ENCODE results near the gene CDH23.

The CDH23 gene

DNA sequence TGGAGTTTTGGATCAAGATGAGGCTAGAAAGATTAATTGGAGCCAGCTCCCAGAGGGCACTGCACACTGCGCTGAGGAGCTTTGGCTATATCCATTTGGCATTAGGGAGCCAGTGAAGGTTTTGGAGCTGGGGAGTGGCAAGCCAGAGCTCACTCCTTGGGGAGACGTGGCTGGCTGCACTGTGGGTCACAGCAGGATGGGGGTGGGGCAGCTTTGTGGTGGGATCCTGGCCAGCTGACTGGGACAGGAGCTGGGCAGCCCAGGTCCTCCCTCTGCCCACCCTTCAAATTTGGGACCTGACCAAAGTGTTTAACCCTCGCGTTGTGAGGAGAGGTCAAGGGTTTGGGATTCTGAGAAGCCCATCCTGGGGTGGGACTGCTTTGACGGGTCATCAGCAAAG, 317.9 kb downstream of the CDH23 start:
- ChIA-PET POLR2A (no interaction called here), CTCF (interaction anchor here (0.7 to 4.4 kb wide), 4 partner anchors 9 to 58 kb away, joined by 3 to 29 read pairs (median 4); no protein-coding TSS in a partner anchor)
- TF ChIP-seq, protein P1, sequence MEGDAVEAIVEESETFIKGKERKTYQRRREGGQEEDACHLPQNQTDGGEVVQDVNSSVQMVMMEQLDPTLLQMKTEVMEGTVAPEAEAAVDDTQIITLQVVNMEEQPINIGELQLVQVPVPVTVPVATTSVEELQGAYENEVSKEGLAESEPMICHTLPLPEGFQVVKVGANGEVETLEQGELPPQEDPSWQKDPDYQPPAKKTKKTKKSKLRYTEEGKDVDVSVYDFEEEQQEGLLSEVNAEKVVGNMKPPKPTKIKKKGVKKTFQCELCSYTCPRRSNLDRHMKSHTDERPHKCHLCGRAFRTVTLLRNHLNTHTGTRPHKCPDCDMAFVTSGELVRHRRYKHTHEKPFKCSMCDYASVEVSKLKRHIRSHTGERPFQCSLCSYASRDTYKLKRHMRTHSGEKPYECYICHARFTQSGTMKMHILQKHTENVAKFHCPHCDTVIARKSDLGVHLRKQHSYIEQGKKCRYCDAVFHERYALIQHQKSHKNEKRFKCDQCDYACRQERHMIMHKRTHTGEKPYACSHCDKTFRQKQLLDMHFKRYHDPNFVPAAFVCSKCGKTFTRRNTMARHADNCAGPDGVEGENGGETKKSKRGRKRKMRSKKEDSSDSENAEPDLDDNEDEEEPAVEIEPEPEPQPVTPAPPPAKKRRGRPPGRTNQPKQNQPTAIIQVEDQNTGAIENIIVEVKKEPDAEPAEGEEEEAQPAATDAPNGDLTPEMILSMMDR (IDR thresholded peaks at IDR 0.05; ENCODE audit: insufficient read depth, low read length, missing control alignments): no peak
- no peak overlapping the region for H3K4me3 ChIP-seq (ENCODE audit: low read depth, low read length)
- no peak for DNase-seq (ENCODE audit: low read depth, low spot score)

DNA sequence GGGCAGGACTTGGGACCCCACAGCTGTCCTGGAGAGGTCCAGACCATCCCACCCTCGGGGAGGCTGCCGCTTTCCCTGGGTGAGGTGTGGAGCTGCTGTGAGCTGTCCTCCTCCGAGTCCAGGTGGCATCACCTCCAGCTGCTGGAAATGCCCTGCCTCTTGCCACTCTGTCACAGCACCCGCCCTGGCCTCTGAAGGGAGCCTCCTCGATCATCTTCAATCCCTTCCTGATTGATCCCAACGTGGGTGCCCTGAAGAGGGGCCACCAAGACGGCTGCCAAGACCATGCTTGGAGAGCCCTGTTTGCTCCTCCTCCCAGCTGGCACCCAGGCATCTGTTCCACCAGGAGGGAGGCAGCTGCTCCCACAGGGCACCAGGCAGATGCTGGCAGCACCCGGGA, 318.3 kb downstream of the CDH23 start:
- no peak for DNase-seq (ENCODE audit: low read depth, low spot score)
- CTCF ChIA-PET: interaction anchor here (1.1 to 4.4 kb wide), 4 partner anchors 8 to 58 kb away, joined by 3 to 29 read pairs (median 4); no protein-coding TSS in a partner anchor
- POLR2A ChIA-PET: no interaction called here
- H3K4me3 ChIP-seq (ENCODE audit: low read depth, low read length): no peak overlapping the region
- TF ChIP-seq, protein P1 (IDR thresholded peaks at IDR 0.05; ENCODE audit: insufficient read depth, low read length, missing control alignments): no peak

DNA sequence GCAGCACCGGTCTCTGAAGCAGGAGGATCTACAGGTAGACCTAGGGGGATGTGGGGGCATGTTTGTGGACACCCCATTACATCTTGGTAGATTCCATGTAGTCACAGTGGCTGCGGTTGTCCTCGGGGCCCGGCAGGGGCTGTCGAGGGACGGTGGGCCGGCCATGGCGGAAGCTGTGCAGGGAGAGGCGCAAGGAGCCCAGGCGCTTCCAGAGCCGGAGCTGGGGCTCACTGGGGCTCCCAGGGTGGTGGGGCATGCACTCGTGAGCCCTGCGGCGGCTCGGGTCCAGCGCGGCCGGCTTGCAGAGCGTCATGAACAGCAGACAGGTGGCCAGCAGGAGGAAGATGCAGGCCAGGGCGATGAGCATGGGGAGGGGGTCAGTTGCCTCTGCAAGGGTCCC, 319.1 kb downstream of the CDH23 start:
- no peak overlapping the region for H3K4me3 ChIP-seq (ENCODE audit: low read depth, low read length)
- no peak for DNase-seq (ENCODE audit: low read depth, low spot score)
- TF ChIP-seq, protein P1 (IDR thresholded peaks at IDR 0.05; ENCODE audit: insufficient read depth, low read length, missing control alignments): no peak
- CTCF ChIA-PET: interaction anchor here (1.3 to 2.3 kb wide), 3 partner anchors 10 to 19 kb away, joined by 3 to 11 read pairs (median 8); no protein-coding TSS in a partner anchor
- POLR2A ChIA-PET: no interaction called here

DNA sequence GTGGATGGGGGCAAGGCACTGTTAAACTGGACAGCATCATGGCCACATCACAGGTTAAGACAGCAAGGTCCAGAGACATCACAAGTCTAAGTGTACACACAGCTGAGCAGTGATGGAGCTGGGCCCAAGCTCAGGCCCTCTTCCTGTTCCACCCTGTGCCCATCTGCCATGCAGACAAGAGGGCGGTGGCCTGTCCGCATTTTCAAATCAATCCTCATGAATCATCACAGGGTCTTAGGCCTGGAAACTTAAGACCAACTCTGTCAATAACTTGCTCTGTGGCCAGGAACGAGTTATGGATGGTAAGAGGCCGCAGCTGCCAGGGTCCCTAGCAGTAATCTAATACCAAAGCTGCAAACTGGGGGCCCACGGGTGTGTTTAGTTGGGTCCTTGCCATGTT, 319.7 kb downstream of the CDH23 start:
- H3K4me3 ChIP-seq (ENCODE audit: low read depth, low read length): no peak overlapping the region
- POLR2A ChIA-PET: no interaction called here
- DNase-seq (ENCODE audit: low read depth, low spot score): no peak
- CTCF ChIA-PET: interaction anchor here (1.2 to 2.3 kb wide), 4 partner anchors 10 to 180 kb away, joined by 3 to 11 read pairs (median 6); no protein-coding TSS in a partner anchor
- TF ChIP-seq, protein P1 (IDR thresholded peaks at IDR 0.05; ENCODE audit: insufficient read depth, low read length, missing control alignments): no peak

DNA sequence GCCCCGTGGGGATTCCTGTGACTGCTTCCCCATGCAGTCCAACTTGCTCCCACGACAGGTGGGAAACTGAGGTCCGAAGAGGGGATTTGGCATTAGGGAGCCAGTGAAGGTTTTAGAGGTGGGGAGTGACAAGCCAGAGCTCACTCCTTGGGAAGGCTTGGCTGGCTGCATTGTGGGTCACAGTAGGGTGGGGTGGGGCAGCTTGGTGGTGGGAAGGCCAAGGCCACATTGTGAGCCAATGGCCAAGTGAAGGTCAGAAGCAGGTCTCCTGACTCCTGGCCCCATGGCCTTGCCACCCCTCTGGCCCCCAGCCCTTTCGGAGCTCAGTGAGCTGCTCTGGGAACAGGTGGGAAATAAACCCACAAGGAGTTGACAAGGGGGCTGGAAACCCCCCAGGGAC, 320.3 kb downstream of the CDH23 start:
- ChIA-PET POLR2A (no interaction called here), CTCF (interaction anchor here (1.1 to 2.3 kb wide), 5 partner anchors 11 to 179 kb away, joined by 3 to 11 read pairs (median 4); no protein-coding TSS in a partner anchor)
- no peak overlapping the region for H3K4me3 ChIP-seq (ENCODE audit: low read depth, low read length)
- TF ChIP-seq, protein P1 (IDR thresholded peaks at IDR 0.05; ENCODE audit: insufficient read depth, low read length, missing control alignments): no peak
- no peak for DNase-seq (ENCODE audit: low read depth, low spot score)

DNA sequence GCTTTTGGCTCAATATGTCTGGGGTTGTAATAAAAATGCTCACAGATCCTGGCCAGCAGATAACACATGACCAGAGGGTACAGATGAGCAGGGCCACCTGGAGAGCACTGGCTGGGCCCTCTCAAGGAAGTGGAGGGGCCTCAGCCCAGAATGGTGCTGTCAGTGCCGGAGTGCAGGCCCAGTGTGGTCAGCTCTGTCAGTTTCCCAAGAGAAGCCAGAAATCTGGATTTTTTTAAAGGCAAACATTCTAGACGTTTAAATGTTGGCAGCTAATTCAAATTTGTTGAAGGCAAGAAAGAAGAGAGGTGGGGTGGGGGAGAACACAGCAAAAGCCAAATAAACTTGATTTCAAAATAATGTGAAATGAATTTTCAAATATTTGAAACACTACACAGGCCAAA, 320.8 kb downstream of the CDH23 start:
- H3K4me3 ChIP-seq (ENCODE audit: low read depth, low read length): no peak overlapping the region
- ChIA-PET POLR2A (no interaction called here), CTCF (interaction anchor here (0.8 to 2.3 kb wide), 5 partner anchors 10 to 179 kb away, joined by 3 to 11 read pairs (median 3); no protein-coding TSS in a partner anchor)
- DNase-seq (ENCODE audit: low read depth, low spot score): no peak
- TF ChIP-seq, protein P1 (IDR thresholded peaks at IDR 0.05; ENCODE audit: insufficient read depth, low read length, missing control alignments): no peak
